HG03571 (cell line): ENCODE results near the gene PIAS1.
"Not testable (repeated sequence)": the region's sequence is repeated elsewhere in the genome, so short reads cannot be mapped to it uniquely, and the experiment has no call there.

Source experiments
- ATAC-seq: cut with Tn5 transposase; IDR thresholded peaks from one replicate; pipeline ENCODE4 v1.9.1; 2021; ENCODE audit not compliant: unreplicated experiment

The PIAS1 gene

GRCh38 chr15:68034081-68034480 is 20.0 kb upstream of the PIAS1 start:
- ATAC-seq: no peak

DNA sequence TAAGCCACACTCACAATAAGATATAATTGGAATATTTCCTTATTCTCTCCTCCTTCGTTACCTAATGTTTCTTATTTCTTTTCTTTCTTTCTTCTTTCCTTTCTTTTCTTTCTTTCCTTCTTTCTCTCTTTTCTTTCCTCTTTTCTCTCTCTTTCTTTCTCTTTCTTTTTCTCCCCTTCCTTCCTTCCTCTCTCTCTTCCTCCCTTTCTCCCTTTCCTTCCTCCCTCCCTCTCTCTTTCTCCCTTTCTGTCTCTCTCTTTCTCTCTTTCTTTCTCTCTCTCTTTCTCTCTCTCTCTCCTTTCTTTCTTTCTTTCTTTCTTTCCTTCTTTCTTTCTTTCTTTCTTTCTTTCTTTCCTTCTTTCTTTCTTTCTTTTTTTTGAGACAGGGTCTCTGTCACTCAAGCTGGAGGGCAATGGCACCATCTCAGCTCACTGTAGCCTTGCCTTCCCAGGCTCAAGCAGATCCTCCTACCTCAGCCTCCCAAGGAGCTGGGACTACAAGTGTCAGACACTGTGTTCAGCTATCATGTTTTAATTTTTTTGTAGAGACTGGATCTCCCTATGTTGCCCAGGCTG is 19.3 kb upstream of the PIAS1 start:
- ATAC-seq: no peak

DNA sequence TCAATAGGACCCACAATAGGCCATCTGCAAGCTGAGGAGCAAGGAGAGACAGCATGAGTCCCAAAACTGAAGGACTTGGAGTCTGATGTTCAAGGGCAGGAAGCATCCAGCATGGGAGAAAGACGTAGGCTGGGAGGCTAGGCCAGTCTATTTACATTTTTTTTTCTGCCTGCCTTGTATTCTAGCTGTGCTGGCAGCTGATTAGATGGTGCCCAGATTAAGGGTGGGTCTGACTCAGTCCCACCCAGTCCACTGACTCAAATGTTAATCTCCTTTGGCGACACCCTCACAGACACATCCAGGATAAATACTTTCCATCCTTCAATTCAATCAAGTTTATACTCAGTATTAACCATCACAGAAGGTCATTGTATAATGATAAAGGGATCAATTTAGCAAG is 15.9 kb upstream of the PIAS1 start:
- no peak for ATAC-seq

GRCh38 chr15:68040144-68040543 is 14.0 kb upstream of the PIAS1 start:
- no peak for ATAC-seq

DNA sequence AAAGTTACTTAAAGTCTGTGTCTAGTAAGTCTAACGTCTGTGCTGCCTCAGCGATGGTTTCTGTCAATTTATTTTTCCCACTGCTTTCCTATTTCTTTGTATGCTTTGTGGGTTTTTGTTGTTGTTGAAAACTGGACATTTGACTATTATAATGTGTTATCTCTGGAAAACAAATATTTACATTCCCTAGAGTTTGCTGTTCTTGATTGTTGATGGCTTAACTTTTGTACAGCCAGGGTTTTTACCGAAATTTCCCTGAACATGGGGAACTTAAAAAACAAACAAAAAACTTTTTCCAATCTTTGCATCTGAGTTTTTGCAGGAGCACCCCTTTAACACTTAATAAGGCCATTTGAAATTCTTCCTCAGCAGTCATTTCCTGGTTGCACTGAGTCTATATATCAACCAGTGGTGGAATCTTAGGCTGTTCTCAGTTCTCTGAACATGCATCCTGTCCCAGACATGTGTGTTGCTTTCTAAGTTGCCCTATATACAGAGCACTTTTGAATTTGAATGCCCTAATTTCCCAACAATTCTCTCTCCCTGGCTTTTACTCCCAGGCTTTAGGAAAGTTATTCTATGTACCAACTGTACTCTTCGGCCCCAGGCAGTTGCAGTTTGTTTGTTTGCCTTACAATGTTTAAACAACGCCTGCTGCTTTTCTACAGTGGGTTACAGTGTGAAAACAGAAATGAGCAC is 11.8 kb upstream of the PIAS1 start:
- ATAC-seq: no peak

DNA sequence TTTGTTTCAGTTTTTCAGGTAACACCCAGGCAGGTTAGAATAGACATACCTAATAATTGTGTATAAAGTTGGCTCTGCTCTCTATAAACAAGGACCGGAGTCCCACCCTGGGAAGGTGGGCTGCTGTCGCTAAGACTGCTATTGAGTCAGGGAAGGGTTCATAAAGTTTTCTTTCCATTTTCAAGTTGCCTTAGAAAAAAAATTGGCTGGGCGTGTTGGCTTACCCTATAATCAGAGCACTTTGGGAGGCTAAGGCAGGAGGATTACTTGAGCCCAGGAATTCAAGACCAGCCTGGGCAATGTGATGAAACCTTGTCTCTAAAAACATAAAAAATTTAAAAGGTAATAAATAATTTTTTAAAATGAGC is 11.3 kb upstream of the PIAS1 start:
- ATAC-seq: no peak

DNA sequence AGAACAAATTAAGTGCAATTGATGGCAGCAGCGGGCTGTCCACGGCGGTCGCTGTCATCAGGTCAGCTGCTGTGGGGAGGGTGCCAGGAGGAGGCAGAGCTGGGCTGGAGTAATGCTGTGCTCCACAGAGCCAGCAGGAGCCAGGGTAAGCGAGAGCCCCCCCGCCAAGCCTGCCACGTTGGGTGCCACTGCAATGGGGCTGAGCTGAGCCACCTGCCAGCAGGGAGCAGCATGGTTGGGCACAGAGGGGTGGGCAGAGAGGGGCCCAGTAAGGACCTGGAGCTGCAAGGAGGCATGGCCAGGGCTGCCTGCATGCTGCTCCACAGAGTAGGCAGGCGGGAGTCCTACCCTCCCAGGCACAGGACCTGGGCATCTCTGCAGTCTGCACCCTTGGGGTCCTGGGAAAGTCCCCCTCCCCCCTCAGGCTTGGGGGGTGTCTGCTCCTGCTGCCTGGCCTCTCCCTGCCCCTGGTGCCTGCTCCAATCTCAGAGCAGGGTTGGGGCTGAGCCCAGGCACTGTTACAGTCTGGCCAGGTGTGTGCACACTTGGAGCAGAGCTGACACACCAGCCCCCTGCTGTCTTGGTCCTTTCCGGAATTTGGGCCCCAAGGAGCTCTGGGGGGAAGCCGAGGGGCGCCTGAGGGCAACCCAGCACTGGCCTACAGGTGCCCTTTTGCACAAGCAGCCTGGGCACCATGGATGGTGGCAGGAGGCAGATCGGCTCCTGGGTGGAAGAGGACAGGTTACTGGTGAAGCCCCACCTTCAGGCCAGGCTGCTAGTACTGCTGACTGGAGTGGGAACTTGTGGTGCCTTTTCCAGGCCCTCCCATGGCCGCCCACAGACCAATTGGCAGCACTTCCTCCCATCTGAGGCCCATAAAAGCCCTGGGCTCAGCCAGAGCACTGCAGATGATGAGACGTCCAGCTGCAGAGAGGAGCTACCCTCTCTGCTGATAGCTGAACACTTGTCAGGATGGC is 8.5 kb upstream of the PIAS1 start:
- no peak for ATAC-seq

DNA sequence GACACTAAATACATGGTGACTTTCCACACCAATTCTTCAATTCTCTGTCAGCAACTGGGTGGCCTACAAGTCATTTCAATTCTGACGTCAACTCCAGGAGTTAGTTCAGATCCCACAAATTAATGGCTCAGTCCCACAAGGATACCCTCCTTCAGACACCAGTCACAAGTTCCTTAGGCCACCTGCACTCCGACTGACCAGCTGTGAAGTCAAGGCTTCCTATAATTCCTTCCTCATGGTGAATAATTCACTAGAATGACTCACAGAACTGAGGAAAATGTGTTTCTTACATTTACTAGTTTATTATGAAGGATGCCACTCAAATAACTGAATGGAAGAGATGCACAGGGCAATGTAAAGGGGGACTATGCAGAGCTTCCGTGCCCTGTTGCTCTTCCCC is 6.3 kb upstream of the PIAS1 start:
- ATAC-seq: no peak

GRCh38 chr15:68051109-68051508 is 3.0 kb upstream of the PIAS1 start:
- ATAC-seq: no peak

DNA sequence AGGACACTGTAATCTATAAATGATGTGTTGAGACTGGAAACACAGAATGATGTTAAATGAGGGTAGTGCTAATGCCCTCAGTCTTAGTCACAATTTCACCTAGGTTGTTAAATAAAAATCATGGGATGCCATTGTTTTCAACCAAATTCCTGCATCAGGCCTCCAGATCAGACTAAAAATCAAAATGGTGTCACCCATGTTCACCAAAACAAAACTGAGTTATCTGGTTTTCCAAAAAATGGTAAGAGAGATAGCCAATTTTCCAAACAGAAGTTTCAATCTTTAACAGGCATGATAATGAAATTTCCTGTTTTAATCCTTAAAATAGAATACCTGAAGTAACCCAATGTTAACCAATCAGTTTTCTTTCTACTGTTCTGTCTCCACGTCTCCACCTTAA is 2.2 kb upstream of the PIAS1 start:
- no peak for ATAC-seq

GRCh38 chr15:68052431-68052830 is 1.7 kb upstream of the PIAS1 start:
- ATAC-seq: no peak

GRCh38 chr15:68053001-68053400 is 1.1 kb upstream of the PIAS1 start:
- no peak for ATAC-seq

- ATAC-seq: peak; percentile 2
Observed at GRCh38 chr15:68054628-68055223, 611 bp downstream of the PIAS1 start.

DNA sequence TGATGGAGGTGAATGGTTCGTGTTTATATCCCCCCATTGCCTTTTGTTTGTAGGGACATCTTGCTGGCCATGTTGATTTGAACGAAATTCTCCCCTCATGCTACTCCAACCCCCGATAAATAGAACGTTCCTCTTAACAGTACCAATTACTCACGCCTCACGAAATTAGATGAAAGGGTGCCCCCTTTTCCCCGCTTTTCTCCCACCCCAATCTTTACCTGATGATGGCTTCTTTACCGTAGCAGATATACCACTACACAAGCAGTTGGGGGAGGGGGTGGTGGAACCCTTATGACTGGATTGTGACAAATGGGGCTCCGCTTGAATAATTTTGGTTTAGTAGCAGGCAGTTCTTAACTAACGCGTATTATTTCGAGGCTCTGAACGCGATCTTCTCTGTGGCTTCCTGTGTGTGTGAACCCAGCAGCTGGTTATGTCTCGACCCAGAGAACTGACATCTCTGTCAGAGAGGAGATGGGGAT is 1.1 kb downstream of the PIAS1 start:
- peak; percentile 44 for ATAC-seq

- no peak for ATAC-seq
Observed at GRCh38 chr15:68056097-68056865, 2.2 kb downstream of the PIAS1 start.

GRCh38 chr15:68057034-68057433 is 2.9 kb downstream of the PIAS1 start:
- ATAC-seq: no peak

DNA sequence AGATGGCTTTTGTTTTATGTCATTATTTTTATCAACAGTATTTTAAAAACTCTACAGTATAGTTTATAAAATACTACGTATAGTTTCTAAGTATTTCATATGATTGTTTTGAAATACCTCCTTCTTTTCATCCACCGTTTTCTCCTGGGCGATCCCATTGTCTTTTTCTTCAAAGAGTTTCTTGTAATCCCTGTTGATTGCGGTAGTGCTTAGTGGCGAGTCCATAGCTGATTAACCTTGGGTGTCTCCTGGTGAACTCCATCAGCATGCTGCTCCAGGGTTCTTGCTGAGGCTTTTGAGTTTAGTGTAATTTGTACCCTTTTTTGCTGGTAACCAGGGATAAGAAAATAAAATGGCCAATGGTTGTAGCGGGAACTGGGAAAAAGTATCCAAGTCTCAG is 3.6 kb downstream of the PIAS1 start:
- ATAC-seq: no peak

DNA sequence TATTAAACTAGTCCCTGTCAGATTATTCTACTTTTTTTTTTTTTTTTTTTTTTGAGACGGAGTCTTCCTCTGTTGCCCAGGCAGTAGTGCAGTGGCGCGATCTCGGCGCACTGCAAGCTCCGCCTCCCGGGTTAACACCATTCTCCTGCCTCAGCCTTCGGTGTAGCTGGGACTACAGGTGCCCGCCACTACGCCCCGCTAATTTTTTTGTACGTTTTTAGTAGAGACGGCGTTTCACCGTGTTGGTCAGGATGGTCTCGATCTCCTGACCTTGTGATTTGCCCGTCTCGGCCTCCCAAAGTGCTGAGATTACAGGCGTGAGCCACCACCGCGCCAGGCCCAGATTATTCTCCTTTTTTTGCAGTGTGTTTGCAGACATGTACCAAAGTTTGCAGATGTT is 4.9 kb downstream of the PIAS1 start:
- not testable (repeated sequence) for ATAC-seq

GRCh38 chr15:68059630-68060029 is 5.5 kb downstream of the PIAS1 start:
- no peak for ATAC-seq

GRCh38 chr15:68061171-68061570 is 7.1 kb downstream of the PIAS1 start:
- no peak for ATAC-seq

DNA sequence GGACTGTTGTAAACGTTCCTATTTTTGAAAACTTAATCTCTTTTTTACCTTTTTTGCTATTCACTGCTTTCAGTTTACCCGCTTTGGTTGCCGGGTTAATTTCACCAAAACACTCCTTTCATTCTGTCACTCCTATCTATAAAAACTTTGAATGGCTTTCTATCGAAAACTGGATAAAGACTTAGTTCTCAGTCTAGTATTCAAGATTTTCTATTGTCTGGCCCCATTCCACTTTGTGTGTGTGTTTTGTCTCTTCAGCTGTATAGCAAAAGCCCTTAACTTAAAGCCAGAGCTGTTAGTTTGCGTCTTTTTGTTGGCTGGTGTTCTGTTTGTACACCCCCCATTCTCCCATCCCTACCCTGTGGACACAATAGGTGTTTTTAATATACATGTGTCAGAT is 7.5 kb downstream of the PIAS1 start:
- no peak for ATAC-seq
